ENCODE results near the gene RGL3.

RGL3 gene

GRCh38 chr19:11450570-11451326, 31.6 kb upstream of the RGL3 start:
- H3K9me3 ChIP-seq (ENCODE audit: low read length): no peaks in the 10 kb centered on the region
- H3K27me3 ChIP-seq (ENCODE audit: insufficient read depth, low read length): no peaks in the 10 kb centered on the region
- H3K4me2 ChIP-seq (ENCODE audit: low read length): no peak overlapping the region
- H3F3A ChIP-seq (ENCODE audit: insufficient read depth, low read length): no peaks in the 10 kb centered on the region
- TF ChIP-seq EZH2 (IDR thresholded peaks at IDR 0.05; ENCODE audit: borderline replicate concordance, low read length) (no peak), CTCF (IDR thresholded peaks at IDR 0.05; ENCODE audit: low read length) (no peak)
- H3K27ac ChIP-seq (ENCODE audit: low read depth, low read length, poor library complexity, severe bottlenecking): no peak overlapping the region
- H3K36me3 ChIP-seq (ENCODE audit: insufficient read depth, low read length): peaks cover 44% of the 10 kb centered on the region
- no peak overlapping the region for H2AFZ ChIP-seq (ENCODE audit: low read length)
- no peak overlapping the region for H3K9ac ChIP-seq (ENCODE audit: low read length)
- H3K4me3 ChIP-seq (ENCODE audit: low read depth, low read length, poor library complexity, severe bottlenecking): no peak overlapping the region
- peaks cover 14% of the 10 kb centered on the region for H3K4me1 ChIP-seq (ENCODE audit: insufficient read depth, low read length, severe bottlenecking)
- H3K9me2 ChIP-seq (ENCODE audit: low read depth, low read length): no peaks in the 10 kb centered on the region
- no peaks in the 10 kb centered on the region for H3K79me2 ChIP-seq (ENCODE audit: insufficient read depth, low read length)
- H4K20me1 ChIP-seq (ENCODE audit: insufficient read depth, low read length): no peaks in the 10 kb centered on the region

- no peaks in the 10 kb centered on the region for H3K9me3 ChIP-seq (ENCODE audit: low read length)
- no peak overlapping the region for H3K27ac ChIP-seq (ENCODE audit: low read depth, low read length, poor library complexity, severe bottlenecking)
- no peak overlapping the region for H3K4me3 ChIP-seq (ENCODE audit: low read depth, low read length, poor library complexity, severe bottlenecking)
These were observed 29.9 kb upstream of the RGL3 start for GRCh38 chr19:11448923-11449554.

GRCh38 chr19:11448410-11448809, 29.3 kb upstream of the RGL3 start:
- Histone ChIP-seq H3K27ac (ENCODE audit: low read depth, low read length, poor library complexity, severe bottlenecking) (no peak overlapping the region), H3K9ac (ENCODE audit: low read length) (no peak overlapping the region), H3K4me2 (ENCODE audit: low read length) (no peak overlapping the region), H3F3A (ENCODE audit: insufficient read depth, low read length) (no peaks in the 10 kb centered on the region), H3K36me3 (ENCODE audit: insufficient read depth, low read length) (peaks cover 67% of the 10 kb centered on the region), H3K27me3 (ENCODE audit: insufficient read depth, low read length) (no peaks in the 10 kb centered on the region), H4K20me1 (ENCODE audit: insufficient read depth, low read length) (no peaks in the 10 kb centered on the region), H3K4me3 (ENCODE audit: low read depth, low read length, poor library complexity, severe bottlenecking) (no peak overlapping the region), H3K9me3 (ENCODE audit: low read length) (no peaks in the 10 kb centered on the region), H2AFZ (ENCODE audit: low read length) (no peak overlapping the region), H3K9me2 (ENCODE audit: low read depth, low read length) (no peaks in the 10 kb centered on the region), H3K79me2 (ENCODE audit: insufficient read depth, low read length) (no peaks in the 10 kb centered on the region), H3K4me1 (ENCODE audit: insufficient read depth, low read length, severe bottlenecking) (peaks cover 8% of the 10 kb centered on the region)
- TF ChIP-seq EZH2 (IDR thresholded peaks at IDR 0.05; ENCODE audit: borderline replicate concordance, low read length): no peak
- no peak for TF ChIP-seq CTCF (IDR thresholded peaks at IDR 0.05; ENCODE audit: low read length)

More at GRCh38 chr19:11448923-11449554, 29.9 kb upstream of the RGL3 start:
- Histone ChIP-seq H2AFZ (ENCODE audit: low read length) (no peak overlapping the region), H4K20me1 (ENCODE audit: insufficient read depth, low read length) (no peaks in the 10 kb centered on the region), H3K9me2 (ENCODE audit: low read depth, low read length) (no peaks in the 10 kb centered on the region), H3F3A (ENCODE audit: insufficient read depth, low read length) (no peaks in the 10 kb centered on the region), H3K79me2 (ENCODE audit: insufficient read depth, low read length) (no peaks in the 10 kb centered on the region), H3K27me3 (ENCODE audit: insufficient read depth, low read length) (no peaks in the 10 kb centered on the region), H3K4me2 (ENCODE audit: low read length) (no peak overlapping the region), H3K4me1 (ENCODE audit: insufficient read depth, low read length, severe bottlenecking) (peaks cover 14% of the 10 kb centered on the region), H3K36me3 (ENCODE audit: insufficient read depth, low read length) (peaks cover 61% of the 10 kb centered on the region), H3K9ac (ENCODE audit: low read length) (no peak overlapping the region)
- TF ChIP-seq CTCF (IDR thresholded peaks at IDR 0.05; ENCODE audit: low read length): no peak
- TF ChIP-seq EZH2 (IDR thresholded peaks at IDR 0.05; ENCODE audit: borderline replicate concordance, low read length): no peak

Data from OCI-LY1 (cell line).